NCI-H1694 (cell line): Measurements from ENCODE around the gene IFI6.
A peak's percentile ranks its signal among the peaks of the same experiment; 100 is the strongest.
"Not testable (repeated sequence)": the region's sequence is repeated elsewhere in the genome, so short reads cannot be mapped to it uniquely, and the experiment has no call there.

ENCODE experiments used
- DNase-seq: peaks from one replicate; lab custom pipeline; 2025; lab: John Stamatoyannopoulos, UW

The IFI6 gene

GRCh38 chr1:27671964-27672749 is at the start of gene IFI6:
Gene IFI6 (minus strand): TSS chr1:27672192. CDS start chr1:27669314, 2,878 bp downstream.
- peak; percentile 90 for DNase-seq

- no peak for DNase-seq
Observed at GRCh38 chr1:27719286-27720251, 47.6 kb upstream of the IFI6 start.

GRCh38 chr1:27716262-27716895 is 44.4 kb upstream of the IFI6 start:
- DNase-seq: no peak

- DNase-seq: no peak
Observed at GRCh38 chr1:27713869-27714513, 42.0 kb upstream of the IFI6 start.

- DNase-seq: no peak
Observed at GRCh38 chr1:27713139-27713725, 41.2 kb upstream of the IFI6 start.

- no peak for DNase-seq
Observed at GRCh38 chr1:27710574-27710973, 38.6 kb upstream of the IFI6 start.

- DNase-seq: no peak
Observed at GRCh38 chr1:27705545-27705944, 33.6 kb upstream of the IFI6 start.

- no peak for DNase-seq
Observed at GRCh38 chr1:27704958-27705357, 33.0 kb upstream of the IFI6 start.

GRCh38 chr1:27696835-27697234 is 24.8 kb upstream of the IFI6 start:
- DNase-seq: not testable (repeated sequence)

GRCh38 chr1:27690183-27690582 is 18.2 kb upstream of the IFI6 start:
- no peak for DNase-seq

- DNase-seq: no peak
Observed at GRCh38 chr1:27689423-27690173, 17.6 kb upstream of the IFI6 start.

- no peak for DNase-seq
Observed at GRCh38 chr1:27687906-27688305, 15.9 kb upstream of the IFI6 start.

- DNase-seq: no peak
Observed at GRCh38 chr1:27686223-27686990, 14.4 kb upstream of the IFI6 start.

- no peak for DNase-seq
Observed at GRCh38 chr1:27684176-27684575, 12.2 kb upstream of the IFI6 start.

- DNase-seq: no peak
Observed at GRCh38 chr1:27682351-27682944, 10.5 kb upstream of the IFI6 start.

- not testable (repeated sequence) for DNase-seq
Observed at GRCh38 chr1:27681580-27681979, 9.6 kb upstream of the IFI6 start.

GRCh38 chr1:27680225-27680791 is 8.3 kb upstream of the IFI6 start:
- DNase-seq: not testable (repeated sequence)

- no peak for DNase-seq
Observed at GRCh38 chr1:27678747-27679146, 6.8 kb upstream of the IFI6 start.

- no peak for DNase-seq
Observed at GRCh38 chr1:27676410-27676809, 4.4 kb upstream of the IFI6 start.
